GM18502 (cell line): ENCODE data around the gene ZNF831.

Experiments used
- ATAC-seq: cut with Tn5 transposase; IDR thresholded peaks from one replicate; pipeline ENCODE4 v1.9.1; 2021; ENCODE audit warnings: mild to moderate bottlenecking; ENCODE audit not compliant: unreplicated experiment, poor library complexity

ZNF831 gene

GRCh38 chr20:59207235-59207634, 43.6 kb downstream of the ZNF831 start:
- no peak for ATAC-seq

GRCh38 chr20:59207742-59208357, 44.2 kb downstream of the ZNF831 start:
- peak; percentile 67 for ATAC-seq

DNA sequence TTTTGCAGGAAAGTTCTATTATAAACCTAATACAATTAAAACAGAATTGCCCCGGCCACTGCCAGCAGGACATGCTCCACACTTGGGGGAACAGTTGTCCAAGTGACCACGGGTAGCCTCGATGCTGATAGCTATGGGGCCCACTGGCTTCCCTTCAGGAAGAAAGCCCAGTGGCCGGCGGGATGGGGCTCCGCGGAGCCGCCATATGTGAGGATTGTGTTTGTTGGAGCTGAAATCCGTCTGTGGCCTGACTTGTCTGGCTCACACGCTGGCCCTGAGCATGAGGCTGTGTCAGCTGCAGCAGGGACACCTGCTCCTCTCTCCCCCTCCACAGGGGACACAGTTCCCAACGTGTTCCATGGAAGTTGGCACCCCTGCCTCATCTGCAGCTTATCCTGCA, 46.6 kb downstream of the ZNF831 start:
- ATAC-seq: no peak

DNA sequence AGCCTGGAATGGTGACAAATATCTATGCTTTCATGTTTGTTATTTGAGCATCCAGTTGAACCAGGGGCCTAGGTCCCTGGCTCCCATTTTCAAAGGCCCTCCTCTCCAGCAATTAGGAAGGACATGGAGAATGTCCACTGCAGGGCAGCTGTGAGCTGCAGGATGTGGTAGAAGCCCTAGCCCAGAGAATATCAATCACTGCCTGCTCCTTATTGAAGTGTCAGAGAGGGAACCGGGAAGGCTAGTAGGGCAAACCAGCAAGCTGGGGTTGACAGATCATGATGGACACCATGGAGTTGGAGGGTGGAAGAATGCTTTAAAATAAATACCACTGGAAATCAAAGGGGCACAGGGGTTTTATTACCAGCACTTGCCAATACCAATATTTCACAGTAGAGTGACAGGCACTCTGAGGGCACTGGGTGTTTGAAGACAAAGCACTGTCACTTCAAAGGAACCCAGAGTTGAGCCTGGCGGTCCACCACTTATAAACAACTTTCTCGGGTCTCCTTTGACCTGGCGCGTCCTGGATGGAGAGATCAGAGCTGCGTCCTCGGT, 47.7 kb downstream of the ZNF831 start:
- ATAC-seq: no peak

DNA sequence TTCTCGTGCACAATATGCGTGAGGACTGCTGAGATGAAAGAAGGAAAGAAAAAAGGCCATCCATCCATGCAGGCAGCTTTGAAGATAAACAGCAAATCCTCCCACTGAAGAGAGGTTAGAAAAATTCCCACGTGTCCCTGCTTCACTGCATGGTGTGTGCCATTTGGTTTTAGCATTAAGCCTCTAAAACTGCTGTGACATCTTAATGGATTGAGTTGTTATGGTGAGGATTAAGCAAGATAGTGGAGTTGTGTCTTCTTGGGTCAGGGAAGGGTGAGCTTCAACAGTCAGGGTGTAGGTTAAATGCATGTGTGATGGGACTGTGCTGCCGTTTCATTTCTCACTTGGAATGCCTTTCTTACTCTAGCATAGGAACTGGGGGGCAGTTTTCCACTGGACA, 50.5 kb downstream of the ZNF831 start:
- no peak for ATAC-seq

DNA sequence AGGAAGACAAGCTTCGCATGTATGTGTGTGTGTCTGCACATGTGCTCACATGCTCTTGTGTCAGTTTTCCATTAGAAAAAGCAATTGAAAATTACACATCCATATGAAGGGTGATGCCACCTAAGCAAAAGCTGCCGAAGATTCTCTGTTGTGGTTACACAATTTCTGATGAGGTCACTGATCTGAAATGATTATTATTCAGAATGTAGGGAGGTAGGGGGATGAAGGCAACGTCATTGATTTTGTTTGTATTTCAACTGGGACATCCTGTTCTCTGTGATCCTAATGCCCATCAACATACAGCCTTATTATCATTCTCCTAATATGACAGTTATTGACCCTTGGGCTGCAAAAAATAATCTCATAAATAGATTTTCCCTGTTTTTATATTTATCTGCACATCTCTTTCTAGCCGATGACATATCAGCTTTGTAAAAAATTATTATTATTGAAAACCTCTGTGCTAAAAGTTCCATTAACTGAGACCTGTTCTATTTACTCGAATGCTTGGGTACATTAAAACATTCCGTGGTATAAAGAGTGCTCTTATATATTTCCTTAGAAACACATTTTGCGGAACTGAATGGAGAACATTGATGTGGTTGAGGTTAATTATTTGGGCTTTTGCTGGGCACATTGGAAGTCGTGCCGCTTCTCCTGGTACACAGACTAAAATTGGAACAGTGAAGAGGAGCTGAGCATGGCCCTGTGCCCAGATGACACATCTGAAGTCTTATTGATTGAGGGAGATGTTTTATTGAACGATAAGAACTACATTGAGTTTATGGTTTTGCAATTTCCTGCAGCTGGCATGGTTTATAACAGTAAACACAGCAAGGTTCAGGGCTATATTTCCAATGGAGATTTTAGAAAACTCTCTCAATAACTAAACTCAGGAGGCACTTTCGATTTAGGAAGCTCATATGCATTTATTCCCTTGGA, 51.3 kb downstream of the ZNF831 start:
- ATAC-seq: no peak

GRCh38 chr20:59217173-59217572, 53.6 kb downstream of the ZNF831 start:
- no peak for ATAC-seq

- no peak for ATAC-seq
These were observed 54.2 kb downstream of the ZNF831 start for GRCh38 chr20:59217794-59218280.

DNA sequence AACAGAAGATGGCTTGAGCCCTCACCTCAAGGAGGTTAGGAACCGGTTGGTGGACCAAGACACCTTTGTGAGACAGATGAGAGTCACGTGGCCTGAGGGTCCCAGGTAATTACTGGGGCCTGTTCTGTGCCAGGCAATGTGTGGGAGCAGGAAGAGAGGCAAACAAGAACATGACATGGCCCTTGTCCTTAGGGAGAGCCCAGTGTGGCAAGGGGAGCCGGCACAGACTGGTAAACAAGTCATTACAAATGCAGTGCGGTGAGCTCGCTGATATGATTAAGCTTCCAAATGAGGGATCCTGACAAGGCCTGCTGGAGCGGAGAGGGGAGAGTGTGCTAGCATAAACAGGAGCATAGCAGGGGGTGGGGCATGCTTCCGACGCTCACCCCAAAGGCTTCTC, 55.6 kb downstream of the ZNF831 start:
- ATAC-seq: no peak

GRCh38 chr20:59220161-59220560, 56.5 kb downstream of the ZNF831 start:
- no peak for ATAC-seq

- no peak for ATAC-seq
These were observed 57.6 kb downstream of the ZNF831 start for GRCh38 chr20:59221049-59221706.

- no peak for ATAC-seq
These were observed 58.2 kb downstream of the ZNF831 start for GRCh38 chr20:59221707-59222252.

DNA sequence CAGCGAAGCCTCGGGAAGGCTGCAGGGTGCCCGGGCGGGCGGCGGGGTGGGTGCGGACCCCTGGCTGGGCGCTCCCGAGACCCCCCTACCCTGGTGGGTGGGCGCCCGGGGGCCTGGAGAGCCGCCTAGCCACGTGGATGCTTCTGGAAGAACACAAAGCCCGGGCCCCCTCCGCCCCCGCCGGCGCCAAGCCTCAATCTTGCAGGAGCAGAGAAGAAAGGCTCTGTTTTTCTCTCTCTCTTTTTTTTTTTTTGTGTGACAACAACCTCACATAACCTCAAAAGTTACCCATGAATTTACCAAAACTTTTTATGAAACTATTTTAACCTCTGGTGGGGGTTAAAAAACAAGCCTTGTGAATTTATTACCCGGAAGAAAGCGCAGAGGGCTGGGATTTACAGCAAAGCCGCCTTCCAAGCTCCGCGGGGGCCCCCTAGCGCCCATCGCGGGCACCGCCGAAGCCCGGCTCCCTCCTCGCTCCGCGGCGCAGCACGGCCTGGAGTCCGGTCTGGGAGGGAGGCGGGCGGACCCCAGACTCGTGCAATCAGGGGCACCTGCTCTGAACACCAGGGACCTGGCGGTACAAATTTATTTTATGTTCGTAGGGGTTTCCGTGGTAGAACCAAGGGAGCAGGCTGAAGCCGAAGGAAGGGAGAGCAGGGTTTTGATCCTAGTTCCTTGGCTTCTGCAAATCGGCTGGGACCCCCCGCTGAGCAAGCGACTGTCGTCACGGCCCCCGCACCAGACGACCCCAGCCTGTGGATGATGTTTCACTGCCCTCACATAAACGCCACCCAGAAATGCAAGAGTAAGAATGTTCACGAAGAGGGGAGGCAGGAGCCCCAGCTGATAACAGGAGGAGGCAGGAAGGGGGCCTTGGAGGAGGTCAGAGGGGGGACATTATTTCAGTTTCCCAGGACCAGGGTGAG, 58.9 kb downstream of the ZNF831 start:
- ATAC-seq: peak; percentile 69

DNA sequence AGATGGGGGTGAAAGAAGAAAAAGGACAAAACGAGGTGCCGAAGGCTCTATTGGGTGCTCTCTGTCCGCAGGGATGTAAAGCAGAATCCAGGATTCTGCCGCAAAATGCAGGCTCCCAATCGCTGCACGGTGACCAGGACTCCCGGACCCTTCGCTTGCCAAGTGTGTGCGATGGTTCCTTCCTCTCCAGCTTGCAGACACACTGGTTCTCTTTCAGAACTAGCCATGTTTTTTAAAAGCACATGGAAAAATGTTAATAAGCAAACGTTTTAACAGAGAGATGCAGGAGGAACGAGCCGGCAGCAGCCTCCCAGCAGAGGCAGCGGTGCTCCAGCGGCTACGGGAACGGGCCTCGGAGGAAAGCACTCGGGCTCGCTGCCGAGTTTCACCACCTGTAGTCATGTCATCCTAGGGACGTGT, 59.6 kb downstream of the ZNF831 start:
- no peak for ATAC-seq

DNA sequence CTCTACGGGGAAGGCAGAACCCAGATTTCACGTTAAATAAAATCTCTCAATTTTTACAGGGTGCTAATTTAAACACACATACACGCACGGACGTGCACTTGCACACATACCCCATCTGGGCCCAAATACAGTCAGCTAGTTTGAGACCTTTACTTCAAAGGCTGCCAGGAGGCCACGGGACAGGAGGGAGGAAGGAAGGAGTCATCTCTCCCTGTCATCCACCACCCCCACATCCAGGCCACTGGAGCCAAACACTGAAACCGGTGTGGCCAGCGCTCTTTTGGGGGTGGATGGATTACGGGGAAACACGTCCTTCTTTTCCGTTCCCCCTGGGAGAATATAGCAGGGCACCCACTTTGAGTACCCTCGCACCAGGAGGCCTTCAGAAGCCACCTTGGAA, 60.1 kb downstream of the ZNF831 start:
- no peak for ATAC-seq

- ATAC-seq: no peak
These were observed 60.6 kb downstream of the ZNF831 start for GRCh38 chr20:59224236-59224635.

GRCh38 chr20:59230385-59230784, 66.8 kb downstream of the ZNF831 start:
- ATAC-seq: no peak

DNA sequence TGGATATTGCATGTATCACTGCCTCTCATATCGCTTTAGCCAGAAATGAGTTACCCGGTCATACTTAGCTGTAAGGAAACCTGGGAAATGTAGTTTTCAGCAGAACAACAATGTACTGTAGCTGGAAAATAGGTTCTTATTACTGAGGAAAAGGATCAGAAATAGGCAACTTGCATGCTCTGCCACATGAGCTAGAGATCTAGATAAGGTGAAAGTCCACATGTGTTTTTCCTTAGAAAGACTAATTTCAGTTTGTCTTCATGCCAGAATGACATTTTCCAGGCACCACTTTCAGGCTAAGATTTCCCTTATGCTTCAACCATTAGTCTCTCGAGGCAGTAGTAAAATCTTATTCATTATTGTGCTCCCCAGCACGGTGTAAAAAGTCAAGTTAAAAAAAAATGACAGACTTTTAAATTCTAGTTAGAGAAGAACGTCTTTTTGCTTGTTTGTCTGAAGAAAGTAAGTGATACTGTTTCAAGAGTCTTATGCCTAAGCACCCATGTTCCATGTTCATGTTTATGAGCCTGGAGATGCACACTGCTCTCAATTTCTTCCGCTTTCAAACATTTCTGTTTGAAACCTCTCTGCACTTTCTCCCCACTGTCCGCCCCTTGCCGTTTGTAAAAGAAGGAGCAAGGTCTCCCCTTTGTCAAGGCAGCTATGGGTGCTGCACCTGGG, 67.6 kb downstream of the ZNF831 start:
- no peak for ATAC-seq

- ATAC-seq: no peak
These were observed 69.0 kb downstream of the ZNF831 start for GRCh38 chr20:59232618-59233017.
